T1000 (cell line): ENCODE measurements around the gene NAA38.

ENCODE experiments used
- DNase-seq: peaks from one replicate; lab custom pipeline; 2025; ENCODE audit warnings: mixed read lengths; lab: John Stamatoyannopoulos, UW

Gene NAA38

GRCh38 chr17:7840441-7840840 is 16.9 kb downstream of the NAA38 start:
- DNase-seq = no peak

- DNase-seq = no peak
Measured at GRCh38 chr17:7839876-7840261, 17.5 kb downstream of the NAA38 start.

- no peak for DNase-seq
Measured at GRCh38 chr17:7839190-7839875, 18.0 kb downstream of the NAA38 start.

GRCh38 chr17:7838090-7839075 is 19.0 kb downstream of the NAA38 start:
- DNase-seq = peak; percentile 10

- no peak for DNase-seq
Measured at GRCh38 chr17:7837408-7838088, 19.8 kb downstream of the NAA38 start.

- DNase-seq = peak; percentile 89
Measured at GRCh38 chr17:7836596-7837407, 20.6 kb downstream of the NAA38 start.

- DNase-seq = peak; percentile 65
Measured at GRCh38 chr17:7835814-7836595, 21.4 kb downstream of the NAA38 start.

GRCh38 chr17:7834957-7835813 is 22.2 kb downstream of the NAA38 start:
- peak; percentile 95 for DNase-seq

- DNase-seq = no peak
Measured at GRCh38 chr17:7834542-7834956, 22.8 kb downstream of the NAA38 start.

GRCh38 chr17:7833795-7834541 is 23.4 kb downstream of the NAA38 start, which contains the start of gene KDM6B:
Gene KDM6B, plus strand, starts transcription at chr17:7834217. Its CDS starts 11,338 bp downstream, at chr17:7845555.
- DNase-seq = peak; percentile 84

GRCh38 chr17:7833011-7833794 is 24.2 kb downstream of the NAA38 start:
- no peak for DNase-seq

- no peak for DNase-seq
Measured at GRCh38 chr17:7832431-7832830, 24.9 kb downstream of the NAA38 start.

- no peak for DNase-seq
Measured at GRCh38 chr17:7831233-7831632, 26.1 kb downstream of the NAA38 start.

- no peak for DNase-seq
Measured at GRCh38 chr17:7830616-7831015, 26.7 kb downstream of the NAA38 start.

- no peak for DNase-seq
Measured at GRCh38 chr17:7825206-7825990, 32.0 kb downstream of the NAA38 start.

GRCh38 chr17:7824021-7824924 is 33.1 kb downstream of the NAA38 start:
- DNase-seq = no peak
